ENCODE data around the gene ZFP82.

The ZFP82 gene

DNA sequence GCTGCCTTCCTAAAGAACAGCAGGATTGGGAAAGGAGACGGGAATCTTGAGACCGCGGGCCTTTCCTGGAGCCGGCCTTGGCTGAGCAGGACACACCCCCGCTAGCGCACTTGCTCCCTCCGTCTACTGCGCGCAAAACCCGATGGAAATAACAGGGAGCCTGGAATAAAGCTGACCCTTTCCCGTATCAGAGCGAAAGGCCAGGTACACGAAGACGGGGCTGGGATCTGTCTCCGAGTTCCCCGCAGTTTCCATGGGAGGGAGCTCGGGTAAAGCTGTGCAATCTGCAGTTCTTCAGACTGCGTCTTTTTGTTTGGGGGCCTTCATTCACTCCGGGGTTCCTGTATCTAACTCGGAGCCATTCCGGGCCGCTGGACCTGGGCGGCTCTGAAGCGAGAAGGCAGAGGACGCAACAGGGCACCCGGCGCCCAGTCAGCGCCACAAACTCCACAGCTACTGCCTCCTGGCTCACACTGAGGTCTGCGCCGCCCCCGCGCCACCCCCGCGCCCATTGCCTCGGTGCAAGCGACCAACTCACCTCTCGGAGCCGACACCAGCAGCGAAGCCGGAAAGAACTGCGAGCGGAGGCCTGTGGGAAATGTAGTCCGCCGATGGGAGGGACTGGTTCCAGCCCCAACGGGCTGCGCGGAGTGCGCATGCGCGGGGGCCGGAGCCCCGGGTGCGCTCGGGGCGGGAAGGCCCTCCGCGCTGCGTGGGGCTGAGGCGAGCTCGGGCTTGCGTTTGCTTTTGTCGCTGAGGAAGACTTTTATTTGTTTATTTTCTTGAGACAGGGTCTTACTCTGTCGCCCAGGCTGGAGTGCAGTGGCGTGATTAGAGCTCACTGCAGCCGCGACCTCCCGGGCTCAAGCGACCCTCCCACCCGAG, 39.6 kb downstream of the ZFP82 start, which contains the start of gene ZFP14:
ZFP14 (minus strand) TSS at position 577 of the 885 bp plus-strand sequence. CDS start 11,309 bp downstream, outside the sequence.
- peak; percentile 91 to 98 (median 96) for DNase-seq
- intact Hi-C loops (cut with DNase I): loop anchor here (2.0 kb wide), 1 partner anchor 110 kb away; the partner anchor contains the start of gene ZNF566

GRCh38 chr19:36377541-36378178, 40.8 kb downstream of the ZFP82 start:
- intact Hi-C loops (cut with DNase I): loop anchor here (2.0 kb wide), 1 partner anchor 111 kb away; the partner anchor contains the start of gene ZNF566
- peak in 30 of 42 donors; percentile 4 to 59 (median 25) for DNase-seq

- DNase-seq: no peak
- intact Hi-C loops (cut with DNase I): no loop called here
Measured at GRCh38 chr19:36373638-36374156, 44.7 kb downstream of the ZFP82 start.

DNA sequence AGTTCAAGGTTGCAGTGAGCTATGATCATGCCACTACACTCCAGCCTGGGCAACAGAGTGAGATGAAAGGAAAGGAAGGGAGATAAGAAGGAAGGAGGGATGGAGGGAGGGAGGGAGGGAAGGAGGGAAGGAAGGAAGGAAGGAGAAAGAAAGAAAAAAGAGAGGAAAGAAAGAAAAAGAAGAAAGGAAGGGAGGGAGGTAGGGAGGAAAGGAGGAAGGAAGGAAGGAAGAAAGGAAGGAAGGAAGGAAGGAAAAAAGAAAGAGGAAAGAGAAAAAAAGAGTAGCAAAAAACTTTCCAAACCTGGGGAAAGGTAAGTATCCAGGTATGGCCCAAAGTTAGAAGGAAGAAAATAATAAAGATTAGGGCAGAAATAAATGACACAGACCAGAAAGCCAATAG, 46.6 kb downstream of the ZFP82 start:
- no peak for DNase-seq
- intact Hi-C loops (cut with DNase I): no loop called here

DNA sequence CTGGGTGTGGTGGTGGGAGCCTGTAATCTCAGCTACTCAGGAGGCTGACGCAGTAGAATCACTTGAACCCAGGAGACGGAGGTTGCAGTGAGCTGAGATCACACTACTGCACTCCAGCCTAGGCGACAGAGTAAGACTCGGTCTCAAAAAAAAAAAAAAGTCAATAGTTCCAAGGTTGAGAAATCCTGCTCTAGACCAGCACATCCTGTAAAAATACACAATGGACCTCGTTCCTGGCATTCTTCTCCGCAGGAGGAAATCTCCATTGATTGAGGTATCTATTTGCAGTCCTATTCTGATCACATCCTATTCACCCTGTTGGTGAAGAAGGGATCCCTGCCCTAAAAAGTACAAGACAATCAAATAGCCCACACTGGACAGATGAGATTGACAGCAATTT, 54.6 kb downstream of the ZFP82 start:
- DNase-seq: no peak

More for the DNA sequence above, 54.6 kb downstream of the ZFP82 start:
- intact Hi-C loops (cut with DNase I): no loop called here

All from head of caudate nucleus (tissue), 42 donors.